Activated T-helper 17 cell treated with anti-CD3 and anti-CD28 coated beads, Interleukin-2, amount 50 U/mL, for 72 hours (primary cell): ENCODE data around the gene GPR183. TPM values are rescaled to one million over a fixed set of nuclear protein-coding genes. Genes with fewer than 3 reads are reported as not detected.

ENCODE experiments used
- ATAC-seq: fragments of 150-1000 bp; cut with Tn5 transposase; replicated peaks from 2 replicates; pipeline ENCODE4 v1.10.0; 2021; ENCODE audit warnings: mild to moderate bottlenecking, moderate library complexity
- H3K27ac Mint-ChIP-seq: one replicate; pipeline ENCODE4 v1.8.0; 2022; ENCODE audit warnings: mixed read lengths
- H3K27me3 Mint-ChIP-seq: one replicate; pipeline ENCODE4 v1.8.0; 2022; ENCODE audit warnings: mixed read lengths
- H3K36me3 Mint-ChIP-seq: one replicate; pipeline ENCODE4 v1.8.0; 2022; ENCODE audit warnings: low read depth, mild to moderate bottlenecking, mixed read lengths
- H3K4me1 Mint-ChIP-seq: one replicate; pipeline ENCODE4 v1.8.0; 2022; ENCODE audit warnings: mixed read lengths
- H3K4me3 Mint-ChIP-seq: one replicate; pipeline ENCODE4 v1.8.0; 2022; ENCODE audit warnings: mild to moderate bottlenecking, mixed read lengths
- H3K9me3 Mint-ChIP-seq: one replicate; pipeline ENCODE4 v1.8.0; 2022; ENCODE audit warnings: mixed read lengths
- total RNA-seq, 2 donors: library from RNA; stranded (reverse); gene quantifications; one replicate each; pipeline ENCODE4 v1.2.3, GENCODE V29; 2022

The GPR183 gene
- total RNA-seq, 2 donors from 2014 or later, result 92.4 to 95.1 TPM

DNA sequence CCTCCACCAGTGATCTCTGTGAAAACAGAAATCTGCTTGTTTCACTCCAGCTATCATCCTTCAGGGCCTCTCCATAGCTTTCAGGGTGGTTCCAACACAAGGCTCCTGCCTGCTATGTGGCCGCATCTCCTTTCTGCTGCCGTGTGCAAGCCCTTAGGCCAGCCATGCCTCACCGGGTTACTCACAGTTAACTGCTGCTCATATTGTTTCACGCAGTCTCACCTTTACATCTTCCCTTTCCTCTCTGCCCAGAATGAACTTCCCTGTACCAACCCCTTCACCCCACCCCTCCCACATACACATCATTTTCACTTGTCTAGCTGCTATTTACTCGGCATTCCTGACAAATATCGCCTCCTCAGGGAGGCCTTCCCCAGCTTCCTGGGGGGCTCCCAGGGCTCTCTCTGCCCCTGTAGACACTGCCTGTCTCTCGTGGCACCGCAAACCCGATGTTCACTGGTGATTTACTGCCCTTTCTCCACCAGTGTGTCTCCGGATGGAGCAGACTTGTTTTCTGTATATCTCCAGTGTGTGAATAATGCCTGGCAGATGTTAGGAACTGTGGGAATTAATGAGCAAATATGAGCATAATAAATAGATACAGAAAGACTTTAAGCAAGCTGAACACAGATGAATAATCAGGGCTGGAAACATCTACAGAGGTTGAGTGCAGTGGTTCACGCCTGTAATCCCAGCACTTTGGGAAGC lies 39.3 kb upstream of the GPR183 start:
- H3K27ac Mint-ChIP-seq, result peak overlapping the region; percentile 79

DNA sequence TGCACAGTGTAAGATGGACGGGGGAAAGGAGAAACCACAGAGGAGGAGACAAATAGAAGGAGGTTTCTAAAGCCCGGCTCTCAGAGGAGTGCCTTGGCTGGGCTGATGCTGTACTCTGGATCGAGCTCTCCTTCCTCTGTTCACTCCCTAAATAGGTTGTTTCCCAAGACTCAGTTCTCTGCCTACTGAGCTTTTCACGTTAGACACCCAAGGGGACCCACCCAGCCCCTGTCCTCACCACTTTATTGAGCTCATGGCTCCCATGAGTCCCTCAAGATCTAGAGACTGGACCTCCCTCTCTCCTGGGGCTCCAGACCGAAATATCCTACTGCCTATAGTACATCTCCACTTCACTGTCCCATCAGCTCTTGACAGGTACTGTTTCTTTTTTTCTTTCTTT lies 38.1 kb upstream of the GPR183 start:
- Mint-ChIP-seq H3K4me1 (peaks cover 61% of the 10 kb centered on the region), H3K9me3 (no peaks in the 10 kb centered on the region), H3K4me3 (no peak overlapping the region), H3K36me3 (peaks cover 95% of the 10 kb centered on the region), H3K27ac (peak overlapping the region; percentile 85), H3K27me3 (no peaks in the 10 kb centered on the region)
- no peak for ATAC-seq

More for the DNA sequence above, 39.3 kb upstream of the GPR183 start:
- ATAC-seq, result no peak
- Mint-ChIP-seq H3K36me3 (peaks cover 84% of the 10 kb centered on the region), H3K4me1 (peaks cover 60% of the 10 kb centered on the region), H3K27me3 (no peaks in the 10 kb centered on the region), H3K4me3 (peak overlapping the region; percentile 42), H3K9me3 (no peaks in the 10 kb centered on the region)

DNA sequence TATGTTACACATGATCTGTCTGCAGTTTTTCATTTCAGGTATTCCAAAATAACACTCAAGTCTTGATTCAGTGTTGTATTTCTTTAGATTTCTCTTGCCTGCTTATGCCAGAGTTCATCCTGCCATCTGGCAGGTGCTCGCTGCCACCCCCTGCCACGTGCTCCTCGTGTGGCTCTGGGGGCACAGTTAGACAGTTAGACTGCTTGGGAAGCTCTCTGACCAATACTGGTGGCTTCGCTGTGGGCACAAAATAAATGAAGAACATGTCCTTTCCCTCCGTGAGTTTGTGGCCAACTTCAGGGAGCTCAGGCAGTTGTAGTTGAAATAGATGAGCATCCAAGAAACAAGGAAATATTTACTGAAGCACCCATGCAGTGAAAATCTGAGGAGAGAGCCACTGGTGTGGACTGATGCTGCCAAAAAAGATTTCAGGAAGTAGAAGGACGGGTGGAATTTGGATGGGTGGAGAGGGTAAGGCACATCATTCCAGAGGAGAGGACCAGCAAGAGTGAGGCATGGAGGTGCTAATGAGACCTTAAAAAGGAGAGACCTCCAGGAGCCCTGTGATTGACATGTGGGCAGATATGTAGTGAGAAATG lies 37.5 kb upstream of the GPR183 start:
- no peaks in the 10 kb centered on the region for H3K27me3 Mint-ChIP-seq
- peaks cover 100% of the 10 kb centered on the region for H3K36me3 Mint-ChIP-seq
- no peak overlapping the region for H3K4me3 Mint-ChIP-seq
- H3K9me3 Mint-ChIP-seq, result no peaks in the 10 kb centered on the region
- H3K27ac Mint-ChIP-seq, result peak overlapping the region; percentile 85
- no peak for ATAC-seq
- H3K4me1 Mint-ChIP-seq, result peaks cover 64% of the 10 kb centered on the region

DNA sequence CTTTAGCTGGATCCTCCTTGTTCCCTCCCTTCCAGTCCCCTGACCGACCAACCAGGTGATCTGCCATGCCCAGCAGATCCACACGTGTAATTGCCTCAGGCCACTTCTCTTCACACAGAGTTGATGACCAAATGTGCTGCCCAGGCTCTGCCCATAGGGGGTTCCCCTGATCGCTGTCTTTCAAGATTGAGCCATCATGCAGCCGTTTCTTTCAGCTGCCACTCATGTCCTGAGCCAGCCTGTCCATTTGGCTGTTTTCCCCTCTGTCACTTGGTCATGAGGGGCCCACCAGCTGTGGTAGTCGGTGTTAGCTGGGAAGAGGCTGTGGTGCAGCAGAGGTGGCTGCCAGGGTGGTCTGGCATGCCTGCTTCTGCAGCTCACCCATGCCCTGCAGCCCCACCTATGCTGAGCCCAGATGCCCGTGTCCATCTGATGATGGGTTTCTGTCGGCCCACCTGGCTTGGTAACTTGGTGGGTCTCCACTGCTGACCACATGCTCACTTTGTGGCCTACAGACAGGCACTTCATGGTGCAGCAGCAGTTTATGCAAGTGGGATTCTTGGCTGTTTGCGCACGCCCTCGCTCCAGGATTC lies 35.6 kb upstream of the GPR183 start:
- Mint-ChIP-seq H3K27ac (no peak overlapping the region), H3K4me1 (peaks cover 63% of the 10 kb centered on the region), H3K9me3 (no peaks in the 10 kb centered on the region), H3K36me3 (peaks cover 86% of the 10 kb centered on the region), H3K27me3 (no peaks in the 10 kb centered on the region), H3K4me3 (no peak overlapping the region)
- ATAC-seq, result no peak

DNA sequence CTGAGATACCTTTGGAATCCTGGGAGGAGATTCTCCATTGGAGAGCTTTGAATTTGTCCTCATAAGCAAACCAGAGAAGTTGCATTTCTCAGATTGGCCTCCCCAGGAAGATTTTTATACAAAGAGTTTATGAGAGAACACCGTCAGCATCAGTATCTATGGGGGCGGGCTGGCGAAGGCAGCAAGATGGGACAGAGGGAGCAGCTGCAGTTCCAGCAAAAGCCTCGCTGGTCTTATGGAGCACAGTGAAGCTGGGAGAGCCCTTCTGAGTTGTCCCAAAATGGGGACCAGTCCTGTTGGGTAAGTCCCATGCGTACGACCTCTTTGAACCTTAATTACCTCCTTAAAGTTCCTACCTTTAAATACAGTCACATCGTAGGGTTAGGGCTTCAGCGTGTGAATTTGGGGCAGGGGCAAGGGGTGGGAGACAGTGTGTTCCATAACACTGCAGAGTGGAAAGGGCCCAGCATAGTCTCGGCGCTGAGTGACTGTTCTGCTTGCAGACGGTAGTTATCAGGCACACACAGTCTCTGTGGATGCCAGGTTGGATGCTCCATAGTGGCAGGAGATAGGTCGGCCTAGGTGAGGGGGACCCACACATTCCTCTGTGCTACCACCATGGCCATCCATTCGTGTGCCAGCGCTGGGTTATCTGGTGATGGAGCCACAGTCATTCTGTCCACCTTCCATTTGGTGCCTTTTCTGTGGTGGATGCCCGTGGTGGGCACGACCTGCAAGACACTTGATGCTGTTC lies 34.9 kb upstream of the GPR183 start:
- ATAC-seq, result no peak
- Mint-ChIP-seq H3K27ac (no peak overlapping the region), H3K36me3 (peaks cover 83% of the 10 kb centered on the region), H3K4me3 (no peak overlapping the region), H3K4me1 (peaks cover 60% of the 10 kb centered on the region), H3K9me3 (no peaks in the 10 kb centered on the region), H3K27me3 (no peaks in the 10 kb centered on the region)

DNA sequence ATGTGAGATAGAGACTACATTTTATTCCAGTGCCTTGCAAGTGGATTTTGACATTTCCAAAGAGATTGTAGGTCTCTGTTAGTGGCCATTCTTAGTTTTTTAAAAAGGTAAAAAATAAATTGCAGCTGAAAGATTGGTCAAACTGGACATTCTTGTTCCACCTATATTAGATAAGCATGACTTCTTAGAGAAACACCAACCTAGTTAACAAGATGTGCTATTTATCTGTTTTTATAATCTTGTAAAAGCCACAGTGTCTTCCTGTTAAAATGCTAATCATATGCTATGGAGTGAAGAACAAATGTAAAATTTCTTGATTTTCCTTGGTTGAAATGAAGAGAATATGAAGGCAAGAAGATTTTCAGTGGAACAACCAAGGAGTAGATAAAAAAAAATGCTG lies 33.4 kb upstream of the GPR183 start:
- Mint-ChIP-seq H3K27ac (no peak overlapping the region), H3K4me3 (peak overlapping the region; percentile 25)

DNA sequence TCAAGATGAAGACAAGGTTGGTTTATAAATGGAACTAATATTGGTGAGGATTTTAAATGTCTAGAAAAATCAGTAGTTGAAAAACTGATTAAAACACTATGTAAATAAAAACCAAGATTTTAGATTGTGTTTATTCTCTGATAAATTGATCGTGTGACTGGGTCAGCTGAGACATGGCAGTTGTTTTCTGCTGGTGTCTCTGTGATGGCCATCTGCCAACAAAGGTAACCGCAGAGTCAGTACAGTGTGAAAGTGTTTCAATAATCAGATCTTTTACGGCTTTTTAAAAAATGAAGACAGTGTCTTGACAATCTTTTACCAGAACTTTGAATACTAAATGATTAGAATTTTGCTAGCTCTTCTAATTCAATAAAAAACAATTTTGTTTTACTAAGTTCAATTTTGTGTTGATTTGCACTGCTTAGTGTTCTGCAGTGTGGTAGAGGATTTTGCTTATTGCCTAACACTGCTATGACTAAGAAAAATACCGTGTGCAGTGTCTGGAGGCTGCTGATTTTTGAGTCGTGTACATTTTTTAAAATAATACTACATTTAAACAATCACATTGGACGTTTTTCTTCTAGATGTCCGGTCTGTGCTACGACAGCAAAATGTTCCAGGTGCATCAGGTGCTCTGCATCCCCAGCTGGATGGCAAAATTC lies 32.7 kb upstream of the GPR183 start:
- H3K27ac Mint-ChIP-seq, result peak overlapping the region; percentile 64
- H3K4me3 Mint-ChIP-seq, result peak overlapping the region; percentile 25
- H3K9me3 Mint-ChIP-seq, result no peaks in the 10 kb centered on the region
- peak; percentile 85 for ATAC-seq
- no peaks in the 10 kb centered on the region for H3K27me3 Mint-ChIP-seq
- peaks cover 77% of the 10 kb centered on the region for H3K36me3 Mint-ChIP-seq
- H3K4me1 Mint-ChIP-seq, result peaks cover 58% of the 10 kb centered on the region

More for the DNA sequence above, 33.4 kb upstream of the GPR183 start:
- ATAC-seq, result no peak
- Mint-ChIP-seq H3K9me3 (no peaks in the 10 kb centered on the region), H3K36me3 (peaks cover 78% of the 10 kb centered on the region), H3K4me1 (peaks cover 54% of the 10 kb centered on the region), H3K27me3 (no peaks in the 10 kb centered on the region)

GRCh38 chr13:99339230-99339721 lies 32.1 kb upstream of the GPR183 start:
- no peak for ATAC-seq
- Mint-ChIP-seq H3K36me3 (peaks cover 71% of the 10 kb centered on the region), H3K27me3 (no peaks in the 10 kb centered on the region), H3K4me1 (peaks cover 55% of the 10 kb centered on the region), H3K9me3 (no peaks in the 10 kb centered on the region), H3K27ac (peak overlapping the region; percentile 64), H3K4me3 (peak overlapping the region; percentile 25)

DNA sequence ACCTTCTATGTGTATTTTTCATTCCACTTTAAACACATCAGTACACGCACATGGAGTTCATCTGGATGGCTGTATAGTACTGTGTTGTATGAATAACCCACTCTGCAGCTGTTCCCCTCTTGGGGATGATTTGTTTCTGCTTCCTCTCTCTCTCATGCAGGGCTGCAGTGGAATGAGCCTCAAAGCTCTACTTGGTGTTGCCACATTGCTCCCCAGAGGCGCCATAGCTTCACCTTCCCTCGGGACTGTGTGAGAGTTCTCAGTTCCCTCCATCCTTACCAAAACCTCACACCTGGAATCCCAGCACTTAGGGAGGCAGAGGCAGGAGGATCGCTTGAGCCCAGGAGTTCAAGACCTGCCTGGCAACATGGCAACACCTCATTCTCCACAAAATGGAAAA lies 28.4 kb upstream of the GPR183 start:
- Mint-ChIP-seq H3K4me1 (peaks cover 57% of the 10 kb centered on the region), H3K4me3 (no peak overlapping the region), H3K9me3 (no peaks in the 10 kb centered on the region), H3K27ac (no peak overlapping the region), H3K36me3 (peaks cover 58% of the 10 kb centered on the region), H3K27me3 (no peaks in the 10 kb centered on the region)
- no peak for ATAC-seq

DNA sequence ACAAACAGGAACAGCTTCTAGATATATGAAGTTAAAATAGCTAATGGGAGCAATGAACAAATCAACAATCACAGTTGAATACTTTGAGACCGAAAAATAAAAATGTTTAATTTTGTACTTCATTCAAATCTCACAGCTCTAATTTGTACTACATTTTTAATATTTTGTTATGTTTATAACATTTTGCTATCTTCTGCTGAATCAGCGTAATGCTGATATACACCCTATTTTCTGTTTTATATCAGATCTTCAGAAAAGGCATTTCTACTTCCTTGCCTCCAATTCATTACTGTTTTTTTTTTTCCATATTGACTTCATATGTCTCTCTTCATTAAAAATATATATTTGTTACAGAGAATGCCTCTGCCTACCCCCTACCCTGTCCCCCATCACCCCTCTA lies 27.9 kb upstream of the GPR183 start:
- Mint-ChIP-seq H3K4me3 (no peak overlapping the region), H3K36me3 (peaks cover 58% of the 10 kb centered on the region), H3K27me3 (no peaks in the 10 kb centered on the region), H3K9me3 (no peaks in the 10 kb centered on the region), H3K27ac (no peak overlapping the region), H3K4me1 (peaks cover 52% of the 10 kb centered on the region)
- no peak for ATAC-seq

DNA sequence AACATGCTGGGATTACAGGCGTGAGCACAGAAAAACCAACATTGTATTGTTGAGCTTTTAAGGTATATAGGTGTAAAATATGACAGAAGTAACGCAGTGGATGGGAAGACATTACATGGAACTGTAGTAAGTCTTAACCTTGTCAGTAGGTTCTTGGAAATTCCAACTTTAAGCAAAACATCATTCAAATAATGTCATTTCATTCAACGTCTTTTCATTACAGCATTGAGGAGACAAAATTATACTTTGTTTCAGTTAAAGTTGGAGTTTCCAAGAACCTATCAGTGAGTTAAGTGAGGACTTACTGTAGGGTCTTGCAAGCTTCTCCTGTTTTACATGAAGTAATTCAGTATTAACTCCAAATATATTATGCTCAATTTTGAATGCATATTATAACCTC lies 27.0 kb upstream of the GPR183 start:
- Mint-ChIP-seq H3K4me1 (peaks cover 48% of the 10 kb centered on the region), H3K27me3 (no peaks in the 10 kb centered on the region), H3K27ac (no peak overlapping the region), H3K36me3 (peaks cover 61% of the 10 kb centered on the region), H3K9me3 (no peaks in the 10 kb centered on the region), H3K4me3 (no peak overlapping the region)
- no peak for ATAC-seq

- peak overlapping the region; percentile 23 for H3K4me3 Mint-ChIP-seq
- H3K27me3 Mint-ChIP-seq, result no peaks in the 10 kb centered on the region
- H3K4me1 Mint-ChIP-seq, result peaks cover 34% of the 10 kb centered on the region
- ATAC-seq, result no peak
- H3K27ac Mint-ChIP-seq, result peak overlapping the region; percentile 76
- H3K9me3 Mint-ChIP-seq, result no peaks in the 10 kb centered on the region
- H3K36me3 Mint-ChIP-seq, result peaks cover 72% of the 10 kb centered on the region
These were observed 25.3 kb upstream of the GPR183 start for GRCh38 chr13:99332456-99332855.

DNA sequence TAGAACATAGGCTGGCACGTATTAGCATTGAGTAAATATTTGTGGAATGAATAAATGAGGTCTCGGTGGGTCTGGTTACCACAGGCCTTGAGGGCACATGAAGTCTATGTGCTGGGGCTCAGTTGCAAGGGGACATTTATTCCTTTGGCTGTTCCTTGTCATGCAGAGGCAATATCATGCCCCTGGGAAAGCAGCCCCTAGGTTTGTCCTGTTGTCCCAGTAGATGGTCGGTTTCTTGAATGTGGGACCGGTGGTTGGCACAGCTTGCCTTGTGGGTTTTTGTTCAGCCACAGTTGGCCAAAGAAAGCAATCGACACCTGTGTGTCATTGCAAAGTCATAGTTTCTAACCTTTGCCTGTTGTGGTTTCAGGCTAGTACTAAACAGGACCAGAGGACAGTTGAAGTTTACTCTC lies 24.7 kb upstream of the GPR183 start:
- Mint-ChIP-seq H3K4me1 (peaks cover 39% of the 10 kb centered on the region), H3K4me3 (peak overlapping the region; percentile 23), H3K9me3 (no peaks in the 10 kb centered on the region), H3K36me3 (peaks cover 77% of the 10 kb centered on the region), H3K27me3 (no peaks in the 10 kb centered on the region), H3K27ac (peak overlapping the region; percentile 76)
- peak; percentile 97 for ATAC-seq

DNA sequence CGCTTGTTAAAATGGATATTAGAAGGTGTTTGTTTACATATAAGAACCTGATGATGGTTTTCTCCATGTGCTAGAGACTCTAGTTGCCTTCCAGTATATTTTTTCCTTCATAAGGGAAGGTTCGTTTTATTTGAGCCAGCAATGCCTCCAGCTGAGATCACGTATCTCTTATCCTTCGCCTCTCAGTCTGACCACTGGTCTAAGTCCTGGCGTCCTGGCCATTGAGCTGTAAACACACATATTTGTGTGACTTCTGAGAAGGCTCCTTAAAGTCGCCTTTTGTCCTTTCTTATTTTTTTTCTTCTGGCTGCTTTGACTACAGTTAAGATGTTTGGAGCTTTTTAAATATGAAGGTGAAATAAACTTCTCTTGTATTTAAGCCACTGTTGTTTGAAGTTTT lies 23.7 kb upstream of the GPR183 start:
- H3K4me3 Mint-ChIP-seq, result peak overlapping the region; percentile 23
- H3K27me3 Mint-ChIP-seq, result no peaks in the 10 kb centered on the region
- peaks cover 38% of the 10 kb centered on the region for H3K4me1 Mint-ChIP-seq
- peaks cover 73% of the 10 kb centered on the region for H3K36me3 Mint-ChIP-seq
- H3K9me3 Mint-ChIP-seq, result no peaks in the 10 kb centered on the region
- no peak overlapping the region for H3K27ac Mint-ChIP-seq
- ATAC-seq, result no peak
